ENCODE measurements around the gene DNAH6. TPM values are rescaled to one million over a fixed set of nuclear protein-coding genes. Genes with fewer than 3 reads are reported as not detected.

The DNAH6 gene
- total and polyA plus RNA-seq, 9 of the 15 experiments (the other 6 are each of a cell fraction or from before 2014, with no cell fraction given) = 0.01 to 0.04 (median 0.01) TPM; not detected in 5

- Histone ChIP-seq H3K4me1 (replicated peaks in 1 of 2; ENCODE audit: control insufficient read depth in 2 of 2, insufficient read depth in 2 of 2, low read length in 2 of 2) (no peaks in the 10 kb centered on the region), H4K20me1 (replicated peaks; ENCODE audit: control insufficient read depth, insufficient read depth, low read length) (no peaks in the 10 kb centered on the region), H3K36me3 (ENCODE audit: control insufficient read depth, insufficient read depth, low read length) (no peaks in the 10 kb centered on the region), H3K79me2 (ENCODE audit: control insufficient read depth, insufficient read depth, low read length) (no peaks in the 10 kb centered on the region), H3K9ac (ENCODE audit: insufficient read depth in 1 of 2, low read depth in 2 of 2, low read length in 2 of 2) (no peak overlapping the region), H3K4me2 (ENCODE audit: insufficient read depth, low read length) (no peak overlapping the region), H3K9me3 (replicated peaks; ENCODE audit: control insufficient read depth, insufficient read depth, low read depth, low read length) (no peaks in the 10 kb centered on the region; the same call in 1 of the 2 replicates), H3K9me1 (ENCODE audit: control insufficient read depth, insufficient read depth, low read length) (no peaks in the 10 kb centered on the region), H3K27me3 (ENCODE audit: control insufficient read depth in 2 of 2, insufficient read depth in 2 of 2, low read length in 2 of 2) (no peaks in the 10 kb centered on the region), H3K27ac (ENCODE audit: extremely low read depth, low read depth, low read length) (no peak overlapping the region), H3K4me3 (no peak overlapping the region), H2AFZ (ENCODE audit: low read depth, low read length) (no peak overlapping the region)
- POLR2A ChIA-PET = interaction anchor here (1.0 kb wide), 1 partner anchor 11 kb away, joined by 3 read pairs; no protein-coding TSS in a partner anchor
- DNase-seq (ENCODE audit: extremely low read depth in 1 of 4, low spot score in 3 of 4) (no peak), FAIRE-seq (no peak), ATAC-seq (no peak)
- no peak for TF ChIP-seq OTX1 (CRISPR knock-in tag; IDR thresholded peaks at IDR 0.05)
- no TSS peak for BruUV-seq (replicated peaks)
- in situ Hi-C loops (cut with MboI) (no loop called here), intact Hi-C loops (cut with micrococcal nuclease) (no loop called here)
- CTCF ChIA-PET (ENCODE audit: low intra/inter-chr PET ratio) = no interaction called here
- 0% methylated on average over 6 of the region's 6 CpGs for WGBS (ENCODE audit: insufficient coverage, low coverage, missing lambda C conversion rate)
Observed at GRCh38 chr2:84704505-84705244, 188.4 kb downstream of the DNAH6 start.

- no peaks in the 10 kb centered on the region for H3K27me3 ChIP-seq (ENCODE audit: control insufficient read depth in 2 of 2, insufficient read depth in 2 of 2, low read length in 2 of 2)
- WGBS (ENCODE audit: insufficient coverage, low coverage, missing lambda C conversion rate) = 4% methylated on average over 2 of the region's 2 CpGs
- TF ChIP-seq LEF1 (IDR thresholded peaks at IDR 0.05) (no peak), GTF2E2 (tag; IDR thresholded peaks at IDR 0.05) (no peak), MCM7 (IDR thresholded peaks at IDR 0.05) (no peak), DDX20 (tag; IDR thresholded peaks at IDR 0.05; ENCODE audit: low read depth) (no peak), HCFC1 (IDR thresholded peaks at IDR 0.05; ENCODE audit: low read depth, low read length) (no peak)
- TF ChIP-seq, protein P1, sequence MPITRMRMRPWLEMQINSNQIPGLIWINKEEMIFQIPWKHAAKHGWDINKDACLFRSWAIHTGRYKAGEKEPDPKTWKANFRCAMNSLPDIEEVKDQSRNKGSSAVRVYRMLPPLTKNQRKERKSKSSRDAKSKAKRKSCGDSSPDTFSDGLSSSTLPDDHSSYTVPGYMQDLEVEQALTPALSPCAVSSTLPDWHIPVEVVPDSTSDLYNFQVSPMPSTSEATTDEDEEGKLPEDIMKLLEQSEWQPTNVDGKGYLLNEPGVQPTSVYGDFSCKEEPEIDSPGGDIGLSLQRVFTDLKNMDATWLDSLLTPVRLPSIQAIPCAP (CRISPR knock-in tag; IDR thresholded peaks at IDR 0.05; ENCODE audit: borderline replicate concordance) = no peak
- TF ChIP-seq, protein P2, sequence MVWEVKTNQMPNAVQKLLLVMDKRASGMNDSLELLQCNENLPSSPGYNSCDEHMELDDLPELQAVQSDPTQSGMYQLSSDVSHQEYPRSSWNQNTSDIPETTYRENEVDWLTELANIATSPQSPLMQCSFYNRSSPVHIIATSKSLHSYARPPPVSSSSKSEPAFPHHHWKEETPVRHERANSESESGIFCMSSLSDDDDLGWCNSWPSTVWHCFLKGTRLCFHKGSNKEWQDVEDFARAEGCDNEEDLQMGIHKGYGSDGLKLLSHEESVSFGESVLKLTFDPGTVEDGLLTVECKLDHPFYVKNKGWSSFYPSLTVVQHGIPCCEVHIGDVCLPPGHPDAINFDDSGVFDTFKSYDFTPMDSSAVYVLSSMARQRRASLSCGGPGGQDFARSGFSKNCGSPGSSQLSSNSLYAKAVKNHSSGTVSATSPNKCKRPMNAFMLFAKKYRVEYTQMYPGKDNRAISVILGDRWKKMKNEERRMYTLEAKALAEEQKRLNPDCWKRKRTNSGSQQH (CRISPR knock-in tag; IDR thresholded peaks at IDR 0.05) = no peak
- ChIA-PET CTCF (ENCODE audit: low intra/inter-chr PET ratio) (no interaction called here), POLR2A (interaction anchor here (1.0 kb wide), 1 partner anchor 10 kb away, joined by 3 read pairs; no protein-coding TSS in a partner anchor)
- no TSS peak for BruUV-seq (replicated peaks)
- no peak overlapping the region for H3K4me3 ChIP-seq
- no peak overlapping the region for H3K27ac ChIP-seq (ENCODE audit: extremely low read depth, low read depth, low read length)
- no peaks in the 10 kb centered on the region for H3K79me2 ChIP-seq (ENCODE audit: control insufficient read depth, insufficient read depth, low read length)
- no peak overlapping the region for H3K4me2 ChIP-seq (ENCODE audit: insufficient read depth, low read length)
- intact Hi-C loops (cut with micrococcal nuclease) (no loop called here), in situ Hi-C loops (cut with MboI) (no loop called here)
- FAIRE-seq (no peak), ATAC-seq (no peak), DNase-seq (ENCODE audit: extremely low read depth in 1 of 4, low spot score in 3 of 4) (no peak)
- H3K9ac ChIP-seq (ENCODE audit: insufficient read depth in 1 of 2, low read depth in 2 of 2, low read length in 2 of 2) = no peak overlapping the region
- no peaks in the 10 kb centered on the region for H4K20me1 ChIP-seq (replicated peaks; ENCODE audit: control insufficient read depth, insufficient read depth, low read length)
- H3K36me3 ChIP-seq (ENCODE audit: control insufficient read depth, insufficient read depth, low read length) = no peaks in the 10 kb centered on the region
- no peaks in the 10 kb centered on the region for H3K4me1 ChIP-seq (replicated peaks in 1 of 2; ENCODE audit: control insufficient read depth in 2 of 2, insufficient read depth in 2 of 2, low read length in 2 of 2)
- no peaks in the 10 kb centered on the region for H3K9me1 ChIP-seq (ENCODE audit: control insufficient read depth, insufficient read depth, low read length)
- H3K9me3 ChIP-seq (replicated peaks; ENCODE audit: control insufficient read depth, insufficient read depth, low read depth, low read length) = no peaks in the 10 kb centered on the region; the same call in 1 of the 2 replicates
- no peak overlapping the region for H2AFZ ChIP-seq (ENCODE audit: low read depth, low read length)
Observed at GRCh38 chr2:84705858-84706257, 189.6 kb downstream of the DNAH6 start.
